HG02970 (cell line): ENCODE measurements around the gene PTS.

ENCODE experiments used
- ATAC-seq: cut with Tn5 transposase; IDR thresholded peaks from one replicate; pipeline ENCODE4 v1.9.1; 2021; ENCODE audit warnings: mild to moderate bottlenecking, moderate library complexity, moderate number of reproducible peaks; ENCODE audit not compliant: unreplicated experiment, low FRiP score

Gene PTS

GRCh38 chr11:112219476-112220232, 6.6 kb upstream of the PTS start:
- ATAC-seq: peak; percentile 94

- no peak for ATAC-seq
Observed at GRCh38 chr11:112221274-112221835, 4.9 kb upstream of the PTS start.

GRCh38 chr11:112222303-112222702, 3.9 kb upstream of the PTS start:
- no peak for ATAC-seq

- ATAC-seq: no peak
Observed at GRCh38 chr11:112223121-112223520, 3.1 kb upstream of the PTS start.

GRCh38 chr11:112223754-112224532, 2.3 kb upstream of the PTS start:
- ATAC-seq: no peak

GRCh38 chr11:112225753-112226061, 521 bp upstream of the PTS start:
- no peak for ATAC-seq

- ATAC-seq: peak; percentile 31
Observed at GRCh38 chr11:112226831-112227401, 688 bp downstream of the PTS start.

GRCh38 chr11:112227471-112227870, 1.2 kb downstream of the PTS start:
- ATAC-seq: no peak

GRCh38 chr11:112228706-112229105, 2.5 kb downstream of the PTS start:
- ATAC-seq: no peak

- no peak for ATAC-seq
Observed at GRCh38 chr11:112229159-112229558, 2.9 kb downstream of the PTS start.

GRCh38 chr11:112229746-112230433, 3.7 kb downstream of the PTS start:
- ATAC-seq: no peak

GRCh38 chr11:112231952-112232351, 5.7 kb downstream of the PTS start:
- ATAC-seq: no peak

- no peak for ATAC-seq
Observed at GRCh38 chr11:112235750-112236390, 9.6 kb downstream of the PTS start.

- no peak for ATAC-seq
Observed at GRCh38 chr11:112237451-112237850, 11.2 kb downstream of the PTS start.

- ATAC-seq: no peak
Observed at GRCh38 chr11:112238041-112238440, 11.8 kb downstream of the PTS start.

- ATAC-seq: no peak
Observed at GRCh38 chr11:112241486-112241885, 15.3 kb downstream of the PTS start.

- no peak for ATAC-seq
Observed at GRCh38 chr11:112247201-112247600, 21.0 kb downstream of the PTS start.

- no peak for ATAC-seq
Observed at GRCh38 chr11:112248201-112248600, 22.0 kb downstream of the PTS start.

GRCh38 chr11:112249871-112250610, 23.8 kb downstream of the PTS start:
- ATAC-seq: no peak
